Measurements from ENCODE around the gene ZNF253. TPM values are rescaled to one million over a fixed set of nuclear protein-coding genes. Genes with fewer than 3 reads are reported as not detected.
"Not testable (repeated sequence)": the region's sequence is repeated elsewhere in the genome, so short reads cannot be mapped to it uniquely, and the experiment has no call there.

ZNF253 gene
- total and polyA plus RNA-seq, 4 experiments from 2014 or later: 5.5 to 25.8 (median 16.3) TPM

GRCh38 chr19:19823916-19824315, 41.8 kb upstream of the ZNF253 start:
- Mint-ChIP-seq H3K4me1 (peaks cover 7 to 35% (median 18%) of the 10 kb centered on the region in 4 donors), H3K9me3 (peaks cover 0 to 43% (median 31%) of the 10 kb centered on the region in 8 donors), H3K4me3 (peak overlapping the region in 1 of 8 donors; percentile 52), H3K27me3 (no peaks in the 10 kb centered on the region), H3K36me3 (peaks cover 27 to 29% of the 10 kb centered on the region in 2 donors), H3K27ac (peak overlapping the region in 1 of 7 donors; percentile 50)
- Histone ChIP-seq H3K4me1 (ENCODE audit: insufficient read depth, low read length) (peaks cover 19% of the 10 kb centered on the region), H3K9me3 (ENCODE audit: control insufficient read depth in 1 of 2, low read length in 2 of 2) (peaks cover 0 to 4% of the 10 kb centered on the region in 2 donors), H3K27me3 (ENCODE audit: insufficient read depth, low read length) (no peaks in the 10 kb centered on the region), H3K27ac (ENCODE audit: low read depth, low read length) (no peak overlapping the region), H3K4me3 (ENCODE audit: low read length in 2 of 2) (no peak overlapping the region), H3K36me3 (ENCODE audit: insufficient read depth, low read length) (no peaks in the 10 kb centered on the region)
- ChIA-PET CTCF (ENCODE audit: partially characterized antibody) (no interaction called here), POLR2A (ENCODE audit: partially characterized antibody) (interaction anchor here (1.1 to 5.2 kb wide), 2 partner anchors 43 to 77 kb away, joined by 3 to 132 read pairs; partner anchors contain the start of genes ZNF253 and ZNF93)
- intact Hi-C loops (cut with micrococcal nuclease): no loop called here
- DNase-seq: no peak

GRCh38 chr19:19826875-19827274, 38.8 kb upstream of the ZNF253 start:
- H3K9me3 Mint-ChIP-seq: peaks cover 0 to 66% (median 55%) of the 10 kb centered on the region in 8 donors
- intact Hi-C loops (cut with micrococcal nuclease): no loop called here
- H3K27me3 Mint-ChIP-seq: no peaks in the 10 kb centered on the region
- ChIA-PET CTCF (ENCODE audit: partially characterized antibody) (no interaction called here), POLR2A (ENCODE audit: partially characterized antibody) (no interaction called here)
- Histone ChIP-seq H3K36me3 (ENCODE audit: insufficient read depth, low read length) (no peaks in the 10 kb centered on the region), H3K4me1 (ENCODE audit: insufficient read depth, low read length) (peaks cover 4% of the 10 kb centered on the region), H3K9me3 (ENCODE audit: control insufficient read depth in 1 of 2, low read length in 2 of 2) (peaks cover 0 to 15% of the 10 kb centered on the region in 2 donors), H3K27me3 (ENCODE audit: insufficient read depth, low read length) (no peaks in the 10 kb centered on the region), H3K4me3 (ENCODE audit: low read length in 2 of 2) (no peak overlapping the region), H3K27ac (ENCODE audit: low read depth, low read length) (no peak overlapping the region)
- H3K36me3 Mint-ChIP-seq: peaks cover 14 to 28% of the 10 kb centered on the region in 2 donors
- no peak overlapping the region for H3K27ac Mint-ChIP-seq
- no peak overlapping the region for H3K4me3 Mint-ChIP-seq
- peaks cover 0 to 7% (median under 1%) of the 10 kb centered on the region in 4 donors for H3K4me1 Mint-ChIP-seq
- no peak for DNase-seq

- intact Hi-C loops (cut with micrococcal nuclease): no loop called here
- H3K9me3 ChIP-seq (ENCODE audit: control insufficient read depth in 1 of 2, low read length in 2 of 2): peaks cover 0 to 35% of the 10 kb centered on the region in 2 donors
- Mint-ChIP-seq H3K27me3 (no peaks in the 10 kb centered on the region), H3K27ac (no peak overlapping the region), H3K4me3 (no peak overlapping the region), H3K9me3 (peaks cover 2 to 80% (median 61%) of the 10 kb centered on the region in 8 donors), H3K36me3 (peaks cover 17 to 29% of the 10 kb centered on the region in 2 donors), H3K4me1 (no peaks in the 10 kb centered on the region)
- ChIA-PET CTCF (ENCODE audit: partially characterized antibody) (no interaction called here), POLR2A (ENCODE audit: partially characterized antibody) (interaction anchor here (1.4 kb wide), 1 partner anchor 14 kb away, joined by 3 read pairs; the partner anchor contains the start of gene ZNF506)
- no peaks in the 10 kb centered on the region for H3K4me1 ChIP-seq (ENCODE audit: insufficient read depth, low read length)
- H3K27me3 ChIP-seq (ENCODE audit: insufficient read depth, low read length): no peaks in the 10 kb centered on the region
- H3K27ac ChIP-seq (ENCODE audit: low read depth, low read length): no peak overlapping the region
- no peak overlapping the region for H3K4me3 ChIP-seq (ENCODE audit: low read length in 2 of 2)
- no peak for DNase-seq
- no peaks in the 10 kb centered on the region for H3K36me3 ChIP-seq (ENCODE audit: insufficient read depth, low read length)
Measured at GRCh38 chr19:19835560-19836038, 30.1 kb upstream of the ZNF253 start.

GRCh38 chr19:19847781-19848180, 17.9 kb upstream of the ZNF253 start:
- H3K9me3 Mint-ChIP-seq: peaks cover 0 to 20% (median 3%) of the 10 kb centered on the region in 8 donors
- no peaks in the 10 kb centered on the region for H3K4me1 Mint-ChIP-seq
- Histone ChIP-seq H3K9me3 (ENCODE audit: control insufficient read depth in 1 of 2, low read length in 2 of 2) (no peaks in the 10 kb centered on the region), H3K4me1 (ENCODE audit: insufficient read depth, low read length) (no peaks in the 10 kb centered on the region), H3K27ac (ENCODE audit: low read depth, low read length) (no peak overlapping the region), H3K36me3 (ENCODE audit: insufficient read depth, low read length) (no peaks in the 10 kb centered on the region), H3K27me3 (ENCODE audit: insufficient read depth, low read length) (no peaks in the 10 kb centered on the region), H3K4me3 (ENCODE audit: low read length in 2 of 2) (no peak overlapping the region)
- peaks cover 0 to 1% of the 10 kb centered on the region in 2 donors for H3K36me3 Mint-ChIP-seq
- intact Hi-C loops (cut with micrococcal nuclease): no loop called here
- H3K27me3 Mint-ChIP-seq: no peaks in the 10 kb centered on the region
- ChIA-PET POLR2A (ENCODE audit: partially characterized antibody) (no interaction called here), CTCF (ENCODE audit: partially characterized antibody) (no interaction called here)
- no peak overlapping the region for H3K27ac Mint-ChIP-seq
- no peak overlapping the region for H3K4me3 Mint-ChIP-seq
- DNase-seq: no peak

- Histone ChIP-seq H3K27ac (ENCODE audit: low read depth, low read length) (no peak overlapping the region), H3K36me3 (ENCODE audit: insufficient read depth, low read length) (no peaks in the 10 kb centered on the region), H3K27me3 (ENCODE audit: insufficient read depth, low read length) (no peaks in the 10 kb centered on the region), H3K4me1 (ENCODE audit: insufficient read depth, low read length) (no peaks in the 10 kb centered on the region), H3K9me3 (ENCODE audit: control insufficient read depth in 1 of 2, low read length in 2 of 2) (no peaks in the 10 kb centered on the region), H3K4me3 (ENCODE audit: low read length in 2 of 2) (no peak overlapping the region)
- Mint-ChIP-seq H3K9me3 (peaks cover 0 to 9% (median 0%) of the 10 kb centered on the region in 8 donors), H3K27me3 (no peaks in the 10 kb centered on the region), H3K27ac (no peak overlapping the region), H3K36me3 (no peaks in the 10 kb centered on the region), H3K4me3 (no peak overlapping the region), H3K4me1 (no peaks in the 10 kb centered on the region)
- intact Hi-C loops (cut with micrococcal nuclease): no loop called here
- no peak for DNase-seq
- ChIA-PET CTCF (ENCODE audit: partially characterized antibody) (no interaction called here), POLR2A (ENCODE audit: partially characterized antibody) (no interaction called here)
Measured at GRCh38 chr19:19849056-19849455, 16.6 kb upstream of the ZNF253 start.

- H3K27ac Mint-ChIP-seq; H3K4me3 Mint-ChIP-seq; intact Hi-C loops (cut with micrococcal nuclease); H3K27me3 ChIP-seq (ENCODE audit: insufficient read depth, low read length); H3K27me3 Mint-ChIP-seq; H3K4me1 Mint-ChIP-seq; H3K36me3 Mint-ChIP-seq; DNase-seq; H3K9me3 Mint-ChIP-seq; H3K4me3 ChIP-seq (ENCODE audit: low read length in 2 of 2); H3K9me3 ChIP-seq (ENCODE audit: control insufficient read depth in 1 of 2, low read length in 2 of 2); CTCF ChIA-PET (ENCODE audit: partially characterized antibody); H3K4me1 ChIP-seq (ENCODE audit: insufficient read depth, low read length); H3K27ac ChIP-seq (ENCODE audit: low read depth, low read length); H3K36me3 ChIP-seq (ENCODE audit: insufficient read depth, low read length); POLR2A ChIA-PET (ENCODE audit: partially characterized antibody): not testable (repeated sequence)
Measured at GRCh38 chr19:19851740-19852139, 13.9 kb upstream of the ZNF253 start.

- H3K27me3 ChIP-seq (ENCODE audit: insufficient read depth, low read length): no peaks in the 10 kb centered on the region
- no peak overlapping the region for H3K27ac ChIP-seq (ENCODE audit: low read depth, low read length)
- ChIA-PET CTCF (ENCODE audit: partially characterized antibody) (no interaction called here), POLR2A (ENCODE audit: partially characterized antibody) (no interaction called here)
- no peaks in the 10 kb centered on the region for H3K36me3 ChIP-seq (ENCODE audit: insufficient read depth, low read length)
- H3K4me1 ChIP-seq (ENCODE audit: insufficient read depth, low read length): no peaks in the 10 kb centered on the region
- Mint-ChIP-seq H3K9me3 (no peaks in the 10 kb centered on the region), H3K4me3 (no peak overlapping the region), H3K4me1 (peaks cover 4 to 13% (median 8%) of the 10 kb centered on the region in 4 donors), H3K36me3 (peaks cover 0 to 3% of the 10 kb centered on the region in 2 donors), H3K27ac (no peak overlapping the region), H3K27me3 (peaks cover 0 to 1% of the 10 kb centered on the region in 2 donors)
- intact Hi-C loops (cut with micrococcal nuclease): no loop called here
- H3K4me3 ChIP-seq (ENCODE audit: low read length in 2 of 2): no peak overlapping the region
- H3K9me3 ChIP-seq (ENCODE audit: control insufficient read depth in 1 of 2, low read length in 2 of 2): no peaks in the 10 kb centered on the region
- no peak for DNase-seq
Measured at GRCh38 chr19:19858751-19859150, 6.9 kb upstream of the ZNF253 start.

Measured in CD4-positive, alpha-beta memory T cell (primary cell).